Endometrium (tissue), 2 donors: ENCODE measurements around the gene EMC1.
A peak's percentile ranks its signal among the peaks of the same experiment; 100 is the strongest.
"Not testable (repeated sequence)": the region's sequence is repeated elsewhere in the genome, so short reads cannot be mapped to it uniquely, and the experiment has no call there.

Experiments
- FAIRE-seq: peaks from 2 replicates; lab custom pipeline; 2012; peaks lifted over from hg19 to GRCh38; lab: Jason Lieb, UNC
- donor health status: control.
- donor health status: control.

EMC1 gene

DNA sequence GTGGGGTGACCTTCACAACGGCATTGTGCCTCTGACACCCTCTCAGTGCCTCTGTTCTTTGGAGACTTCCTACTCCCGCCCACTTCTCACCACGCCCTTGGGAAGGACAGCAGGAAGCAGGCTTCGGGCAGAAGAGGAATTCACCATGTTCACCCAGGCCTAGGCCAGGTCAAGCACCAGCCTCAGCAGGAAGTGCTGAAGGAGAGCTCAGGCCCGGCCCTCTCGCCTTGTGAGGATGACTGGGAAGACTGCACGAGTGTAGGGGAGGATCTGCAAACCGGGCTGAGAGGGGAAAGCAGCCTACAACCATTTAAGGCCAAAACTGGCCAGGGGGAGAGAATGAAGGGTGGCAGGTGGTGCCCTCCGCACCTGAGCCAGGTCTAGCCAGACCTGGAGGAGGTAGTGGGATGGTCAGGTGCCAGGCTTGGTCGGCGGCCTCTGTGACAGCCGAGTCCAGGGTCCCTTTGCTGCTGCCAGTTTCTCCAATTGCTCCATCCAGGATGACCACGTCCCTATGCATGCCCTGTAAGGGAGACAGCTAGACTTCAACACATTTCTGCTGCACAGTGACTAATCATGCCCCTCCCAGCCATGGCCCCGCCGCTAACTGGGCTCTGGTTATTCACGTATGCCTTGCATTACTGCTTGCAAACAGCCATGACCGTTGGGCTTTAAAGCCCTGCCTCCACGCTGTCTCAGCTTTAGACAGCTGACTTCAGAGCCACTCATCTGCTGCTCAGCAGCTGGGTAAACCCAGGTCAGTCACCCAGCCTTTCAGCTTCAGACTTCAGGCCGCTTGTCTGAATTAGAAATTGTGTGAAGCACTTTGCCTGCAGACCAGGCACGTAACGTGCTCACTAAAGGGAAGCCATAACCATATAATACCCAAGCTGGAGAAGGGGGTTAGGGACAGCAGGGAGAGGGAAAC, 9.2 kb upstream of the EMC1 start:
- no peak for FAIRE-seq

DNA sequence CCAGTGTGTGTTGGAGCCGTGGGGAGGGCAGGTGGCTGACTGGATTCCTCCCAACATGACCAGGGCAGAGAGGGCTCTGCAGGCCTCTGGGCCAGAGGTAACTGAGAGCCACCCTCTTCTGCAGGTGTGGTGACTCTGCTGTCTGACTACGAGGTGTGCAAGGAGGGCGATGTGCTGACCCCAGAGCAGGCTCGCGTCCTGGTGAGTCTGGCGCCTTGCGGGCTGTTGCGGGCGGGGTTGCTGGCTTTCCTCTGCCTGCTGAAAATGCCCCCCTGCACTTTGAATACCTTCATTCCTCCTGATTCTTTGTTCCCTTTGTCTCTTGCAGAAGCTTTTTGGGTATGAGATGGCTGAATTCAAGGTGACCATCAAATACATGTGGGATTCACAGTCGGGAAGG, 7.0 kb upstream of the EMC1 start:
- no peak for FAIRE-seq

DNA sequence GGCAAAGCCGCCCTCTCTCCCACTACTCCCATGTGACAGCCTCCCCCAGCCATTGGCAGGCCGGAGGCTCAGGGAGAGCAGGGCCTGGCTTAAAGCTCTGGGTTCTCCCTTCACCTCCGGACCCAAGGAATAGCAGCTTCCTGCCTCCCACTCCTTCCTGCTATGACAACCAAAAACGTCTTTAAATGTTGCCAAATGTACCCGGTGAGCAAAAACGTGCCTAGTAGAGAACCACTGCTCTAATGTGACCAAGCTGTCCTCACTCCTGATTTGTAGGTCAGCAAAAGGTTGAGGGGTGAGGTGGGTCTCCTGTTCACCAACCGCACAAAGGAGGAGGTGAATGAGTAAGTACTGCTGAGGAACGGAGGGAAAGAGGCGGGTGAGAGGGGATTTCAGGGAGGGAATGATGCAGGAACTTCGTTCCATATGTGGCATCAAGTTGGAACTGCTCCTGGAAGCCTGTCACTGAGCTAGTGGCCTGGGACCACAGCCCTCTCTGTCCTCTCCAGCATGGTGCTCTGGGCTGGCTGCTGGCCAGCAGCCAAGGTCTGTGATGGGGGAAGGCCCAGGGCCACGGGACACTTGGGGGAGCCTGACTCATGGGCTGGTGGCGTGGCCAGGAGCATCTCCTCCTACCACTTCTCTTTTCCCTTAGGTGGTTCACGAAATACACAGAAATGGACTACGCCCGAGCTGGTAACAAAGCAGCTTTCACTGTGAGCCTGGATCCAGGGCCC, 6.0 kb upstream of the EMC1 start:
- no peak for FAIRE-seq

DNA sequence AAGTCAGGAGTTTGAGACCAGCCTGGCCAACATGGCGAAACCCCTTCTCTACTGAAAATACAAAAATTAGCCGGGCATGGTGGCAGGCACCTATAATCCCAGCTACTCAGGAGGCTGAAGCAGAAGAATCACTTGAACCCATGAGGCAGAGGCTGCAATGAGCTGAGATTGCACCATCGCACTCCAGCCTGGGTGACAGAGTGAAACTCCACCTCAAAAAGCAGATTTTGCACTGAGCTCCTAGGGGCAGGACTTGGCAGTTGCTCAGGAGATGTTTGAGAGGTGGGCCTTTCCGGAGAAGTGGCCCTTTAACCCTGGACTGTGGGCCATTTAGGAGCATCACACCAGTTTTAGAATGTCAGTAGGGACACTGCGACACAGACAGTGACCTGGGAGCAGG, 5.0 kb upstream of the EMC1 start:
- not testable (repeated sequence) for FAIRE-seq

DNA sequence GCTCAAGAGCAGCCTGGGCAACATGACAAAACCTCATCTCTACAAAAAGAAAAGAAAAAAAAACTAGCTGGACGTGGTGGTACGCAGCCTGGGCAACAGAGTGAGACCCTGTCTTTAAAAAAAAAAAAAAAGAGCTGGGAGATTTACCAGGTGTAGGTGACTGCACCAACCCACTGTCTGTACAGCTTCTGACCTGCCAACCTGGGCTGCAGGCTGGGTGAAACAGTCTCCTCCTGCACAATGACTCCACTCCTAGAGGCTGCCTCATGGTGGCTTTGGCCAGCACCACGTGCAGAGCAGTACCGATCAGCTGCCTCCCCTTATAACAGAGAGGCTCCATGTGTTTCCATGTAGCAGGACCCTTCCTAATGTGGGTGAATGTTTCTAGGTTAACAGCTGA, 4.0 kb upstream of the EMC1 start:
- no peak for FAIRE-seq

DNA sequence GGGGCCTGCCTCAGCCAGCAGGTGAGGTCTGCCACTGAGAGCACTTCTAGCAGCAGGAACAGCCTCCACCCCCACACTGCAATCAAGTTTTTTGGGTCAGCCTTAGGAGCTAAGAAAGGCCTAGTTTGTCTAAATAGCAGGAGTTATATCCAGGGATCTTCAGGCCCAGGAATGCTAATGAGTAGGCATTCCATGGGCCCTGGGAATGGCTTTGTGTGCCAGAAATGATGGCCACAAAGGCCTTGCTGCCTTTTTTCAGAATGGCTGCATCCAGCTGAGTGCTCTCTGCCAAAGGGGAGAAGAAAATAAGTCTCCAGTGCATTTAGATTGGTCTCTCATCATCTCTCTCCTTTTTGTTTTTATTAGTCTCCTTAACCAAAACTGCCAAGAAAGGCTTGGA, 3.1 kb upstream of the EMC1 start:
- FAIRE-seq = no peak

DNA sequence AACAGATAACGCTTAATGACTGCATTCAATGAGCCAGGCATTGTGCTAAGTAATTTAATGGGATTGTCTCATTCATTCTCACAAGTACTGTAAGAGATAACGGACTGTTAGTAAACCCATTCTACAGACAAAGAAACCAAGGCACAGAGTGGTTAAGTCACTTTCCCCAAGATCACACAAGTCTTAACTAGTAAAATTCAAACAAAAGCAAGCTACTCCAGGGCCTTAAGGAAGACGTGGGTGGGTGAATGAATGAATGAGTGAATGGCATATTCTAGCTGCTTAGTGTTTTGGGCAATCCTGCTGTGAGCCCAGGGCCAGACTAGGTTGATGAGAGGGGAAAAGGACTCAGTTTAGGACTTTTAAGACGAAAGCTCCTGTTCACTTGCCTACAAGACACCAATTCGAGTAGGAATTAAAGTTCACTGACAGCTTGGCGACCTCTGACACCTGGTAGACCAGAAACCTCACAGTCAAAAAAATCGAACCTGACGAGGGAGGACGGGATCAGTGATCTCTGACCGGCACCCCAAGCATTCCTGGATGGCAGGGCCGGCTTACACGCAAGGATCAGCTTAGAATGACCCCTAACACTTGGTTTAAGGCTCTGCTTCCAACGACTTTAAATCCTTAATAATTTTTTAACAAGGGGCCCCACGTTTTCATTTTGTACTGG, 557 bp downstream of the EMC1 start:
- FAIRE-seq = no peak

DNA sequence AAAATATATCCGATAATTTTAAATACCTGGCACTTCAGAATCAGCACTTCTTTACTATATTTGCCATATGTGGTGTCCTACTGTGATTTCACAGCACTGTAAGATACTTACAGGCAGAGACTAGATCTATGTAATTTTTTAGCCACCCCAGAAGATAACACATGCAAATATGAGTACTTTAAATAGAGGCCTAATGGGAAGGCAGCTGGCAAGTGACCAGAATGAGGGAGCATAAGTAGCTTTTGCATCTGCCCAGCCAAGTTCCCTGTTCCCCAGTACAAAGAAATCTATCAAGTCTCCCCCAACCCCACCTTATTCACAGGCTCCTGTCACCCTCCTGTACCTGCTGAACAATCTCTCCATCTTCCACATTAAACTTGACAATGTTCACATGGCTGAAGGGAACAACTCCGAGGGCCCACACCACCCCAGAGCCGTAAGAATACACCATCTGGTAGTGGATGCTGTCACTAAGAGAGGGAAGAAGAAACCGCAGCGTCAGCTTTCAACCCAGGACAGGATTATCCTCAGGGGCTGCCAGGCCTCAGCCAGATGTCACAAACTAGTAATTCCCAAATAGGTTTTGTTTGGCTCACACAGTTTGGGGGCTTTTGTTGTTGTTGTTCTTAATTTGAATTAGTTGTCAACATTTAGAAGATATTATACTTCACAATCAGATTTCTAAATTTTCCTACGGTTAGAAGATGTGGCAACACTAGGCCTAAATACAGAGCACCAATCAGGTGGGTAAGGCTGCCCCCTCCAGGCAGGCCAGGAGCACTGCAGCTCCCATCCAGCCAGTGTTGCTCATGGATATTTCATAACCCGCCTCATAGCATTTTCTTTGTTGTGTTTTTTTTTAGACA, 10.4 kb downstream of the EMC1 start:
- peak; percentile 15 for FAIRE-seq

DNA sequence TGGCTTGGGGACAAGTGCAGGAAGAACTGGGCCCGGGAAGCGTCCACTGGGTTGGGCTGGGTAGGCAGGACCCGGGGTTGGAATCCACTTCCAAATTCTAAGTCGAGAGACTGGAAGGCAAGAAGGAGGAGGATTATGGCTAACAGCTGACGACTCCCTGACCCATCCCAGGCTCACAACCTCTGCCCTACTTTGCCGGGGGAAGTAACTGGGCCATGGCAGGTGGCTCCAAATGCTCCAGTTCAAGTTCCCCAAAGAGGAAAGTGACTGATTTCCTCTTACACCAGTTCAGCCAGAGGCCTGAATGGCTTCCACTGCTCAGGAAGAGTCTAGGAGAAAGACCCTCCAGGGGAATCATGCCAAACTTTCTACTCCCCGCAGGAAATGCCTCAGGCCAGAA, 11.4 kb downstream of the EMC1 start:
- FAIRE-seq = no peak

DNA sequence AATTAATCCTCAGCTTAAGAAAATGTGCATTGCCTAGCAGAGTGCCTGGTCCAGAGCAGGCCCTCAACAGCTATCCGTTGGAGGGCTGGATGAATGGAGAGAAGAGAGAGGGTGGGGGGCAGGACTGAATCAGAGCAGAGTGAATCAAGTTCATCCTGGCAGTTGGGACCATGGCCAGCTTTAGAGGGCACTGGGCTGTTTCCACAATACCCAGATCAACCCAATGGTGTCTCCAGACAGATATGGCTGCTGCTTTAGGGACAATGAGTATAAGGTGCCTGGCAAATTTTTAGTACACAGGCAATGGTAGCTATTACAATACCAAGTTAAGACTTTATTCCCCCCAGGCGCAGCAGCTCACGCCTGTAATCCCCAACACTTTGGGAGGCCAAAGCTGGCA, 17.1 kb downstream of the EMC1 start:
- no peak for FAIRE-seq

DNA sequence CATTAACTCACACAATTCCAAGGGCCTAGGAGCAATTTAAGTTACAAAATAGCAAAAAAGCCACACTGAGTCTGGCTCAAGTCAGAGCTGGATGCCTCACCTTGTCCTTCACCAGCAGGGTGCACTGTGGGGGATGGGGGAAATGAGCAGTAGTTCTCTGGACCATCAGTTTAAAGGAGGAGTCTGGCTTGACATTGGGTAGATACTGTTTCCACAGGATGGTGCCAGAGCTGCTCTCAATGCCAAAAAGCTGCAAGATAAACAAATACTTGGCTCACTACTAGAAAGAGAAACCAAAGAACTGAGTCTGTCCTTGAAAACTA, 18.8 kb downstream of the EMC1 start:
- FAIRE-seq = no peak

DNA sequence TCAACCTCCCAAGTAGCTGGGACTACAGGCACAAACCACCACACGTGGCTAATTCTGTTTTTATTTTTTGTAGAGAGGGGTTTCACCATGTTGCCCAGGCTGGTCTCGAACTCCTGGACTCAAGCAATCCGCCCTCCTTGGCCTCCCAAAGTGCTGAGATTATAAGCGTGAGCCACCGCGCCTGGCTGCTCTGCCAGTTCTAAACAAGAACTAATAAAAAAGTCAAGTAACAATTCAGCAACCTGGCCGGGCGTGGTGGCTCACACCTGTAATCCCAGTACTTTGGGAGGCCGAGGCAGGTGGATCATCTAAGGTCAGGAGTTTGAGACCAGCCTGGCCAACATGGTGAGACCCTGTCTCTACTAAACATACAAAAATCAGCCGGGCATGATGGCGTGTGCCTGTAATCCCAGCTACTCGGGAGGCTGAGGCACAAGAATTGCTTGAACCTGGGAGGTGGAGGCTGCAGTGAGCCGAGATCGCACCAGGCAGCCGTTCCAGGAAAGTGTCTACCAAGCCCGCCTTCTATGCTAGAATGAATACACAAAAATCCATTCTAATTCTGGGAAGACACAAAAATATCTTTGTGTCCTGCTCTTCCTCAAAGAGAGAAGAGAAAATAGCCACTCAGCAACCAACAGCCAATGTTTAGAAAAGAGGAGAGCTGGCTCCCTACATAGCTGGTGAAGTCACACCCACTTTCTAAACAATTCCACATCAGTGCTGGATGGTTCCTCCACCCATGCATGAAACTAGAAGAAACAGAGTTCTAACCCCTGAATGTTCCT, 19.4 kb downstream of the EMC1 start:
- not testable (repeated sequence) for FAIRE-seq

DNA sequence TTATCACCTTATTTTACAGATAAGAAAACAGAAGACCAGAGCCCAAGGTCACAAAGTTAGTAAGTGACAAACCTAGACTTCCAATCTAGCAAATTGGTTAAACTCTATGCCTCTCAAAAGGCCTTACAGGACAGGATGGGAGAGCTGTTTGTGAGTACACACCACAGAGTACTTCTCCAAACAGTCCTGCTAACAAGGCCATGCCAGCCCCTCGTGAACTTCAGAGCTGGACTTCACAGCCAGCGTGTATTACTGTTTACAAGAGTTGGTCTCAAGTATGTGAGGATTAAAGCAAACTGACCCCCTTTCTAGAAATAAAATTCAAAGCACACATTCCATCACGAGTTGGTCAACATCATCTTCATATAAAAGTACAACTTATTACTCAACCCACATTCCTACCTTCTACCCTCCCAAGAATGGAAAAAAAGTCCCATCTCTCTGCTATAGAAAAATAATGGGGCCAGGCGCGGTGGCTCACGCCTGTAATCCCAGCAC, 21.4 kb downstream of the EMC1 start:
- FAIRE-seq = no peak

DNA sequence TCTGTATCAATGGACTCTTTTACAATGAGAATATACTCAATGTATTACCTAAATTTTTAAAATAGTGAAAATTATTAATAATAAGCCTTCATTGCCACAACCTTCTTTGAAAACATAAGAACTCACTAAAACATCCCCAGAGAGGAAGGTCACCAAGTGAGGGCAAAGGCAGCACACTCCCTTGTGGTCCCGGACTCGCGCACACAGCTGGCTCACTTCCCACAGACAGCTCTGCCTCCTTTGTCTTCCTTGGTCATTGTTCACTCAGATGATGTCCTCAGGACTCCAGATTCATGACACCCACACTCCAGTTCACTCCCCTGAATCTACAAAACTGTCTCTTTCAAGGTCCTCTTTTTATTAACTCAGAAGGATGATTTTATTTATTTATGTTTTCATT, 22.1 kb downstream of the EMC1 start:
- no peak for FAIRE-seq

DNA sequence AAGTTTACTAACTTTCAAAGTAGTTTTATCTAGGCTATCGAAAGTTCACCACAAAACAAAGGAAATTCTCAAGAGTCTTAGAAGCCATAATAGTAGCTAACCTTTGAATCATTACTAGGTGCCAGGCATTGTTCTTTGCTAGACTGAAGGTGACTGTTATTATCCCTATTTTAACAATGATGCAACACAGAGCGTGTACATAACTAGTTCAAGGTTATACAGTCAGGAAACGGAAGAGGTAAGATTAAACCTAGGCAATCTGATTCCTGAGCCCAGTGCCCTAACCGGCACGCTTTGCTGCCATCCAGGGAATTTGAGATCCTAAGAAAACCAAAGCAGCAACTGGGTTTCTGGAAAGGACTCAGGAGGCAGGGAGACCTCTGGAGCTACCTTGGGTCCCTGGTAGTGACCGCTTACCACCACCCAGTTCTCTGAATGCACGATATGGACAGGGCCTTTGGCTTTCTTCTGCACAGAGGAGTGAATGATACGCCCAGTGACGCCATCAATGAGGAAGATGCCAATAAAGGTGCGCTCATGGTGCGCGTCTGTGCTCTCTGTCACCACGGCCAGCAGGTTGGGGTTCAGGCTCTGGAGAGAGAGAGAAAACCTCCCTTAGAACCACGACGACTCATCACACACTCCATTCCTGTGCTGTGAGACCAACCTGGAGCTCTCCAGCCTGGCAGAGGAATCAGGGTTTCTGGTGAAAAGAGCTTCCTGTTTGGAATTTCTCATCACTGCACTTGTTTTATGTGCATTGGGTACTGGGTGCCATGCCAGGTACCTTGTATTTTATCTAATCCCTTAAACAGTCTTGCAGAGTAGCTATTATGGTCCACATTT, 28.1 kb downstream of the EMC1 start:
- no peak for FAIRE-seq

DNA sequence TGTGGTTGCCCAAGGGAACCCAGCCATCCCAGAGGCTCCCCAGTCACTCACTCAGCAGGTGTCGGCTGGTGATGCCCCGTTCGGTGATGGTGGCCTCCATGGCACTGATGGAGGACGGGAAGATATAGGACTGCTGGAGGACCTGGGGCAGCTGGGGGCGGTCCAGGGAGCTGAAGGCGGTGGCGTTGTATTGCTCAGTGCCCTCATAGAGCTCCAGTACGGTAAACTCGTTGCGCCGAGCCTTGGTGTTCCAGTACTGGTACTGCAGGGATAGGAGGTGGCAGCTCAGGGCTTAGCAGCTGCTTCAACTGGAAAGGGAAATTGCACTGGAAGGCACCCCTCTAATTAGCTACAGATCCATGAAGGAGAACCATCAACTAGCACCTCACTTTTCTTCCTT, 28.8 kb downstream of the EMC1 start:
- FAIRE-seq = no peak

DNA sequence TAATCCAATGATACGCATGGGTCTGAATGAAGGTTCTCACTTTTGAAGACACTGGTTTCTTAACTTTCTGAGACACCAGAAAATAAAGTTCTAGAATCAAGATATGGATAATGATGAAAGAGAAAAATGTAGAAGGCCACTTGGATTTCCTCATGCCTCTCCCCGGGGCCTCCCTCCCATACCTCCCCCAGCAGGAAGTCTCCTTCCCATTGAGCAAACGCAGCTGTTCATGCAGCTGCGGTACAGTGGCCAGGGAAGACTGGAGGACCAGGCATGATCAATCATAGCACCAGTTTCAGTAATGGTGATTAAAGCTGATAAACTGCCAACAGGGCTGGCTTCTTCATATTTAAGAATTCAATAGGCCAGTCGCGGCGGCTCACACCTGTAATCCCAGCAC, 30.3 kb downstream of the EMC1 start:
- no peak for FAIRE-seq

DNA sequence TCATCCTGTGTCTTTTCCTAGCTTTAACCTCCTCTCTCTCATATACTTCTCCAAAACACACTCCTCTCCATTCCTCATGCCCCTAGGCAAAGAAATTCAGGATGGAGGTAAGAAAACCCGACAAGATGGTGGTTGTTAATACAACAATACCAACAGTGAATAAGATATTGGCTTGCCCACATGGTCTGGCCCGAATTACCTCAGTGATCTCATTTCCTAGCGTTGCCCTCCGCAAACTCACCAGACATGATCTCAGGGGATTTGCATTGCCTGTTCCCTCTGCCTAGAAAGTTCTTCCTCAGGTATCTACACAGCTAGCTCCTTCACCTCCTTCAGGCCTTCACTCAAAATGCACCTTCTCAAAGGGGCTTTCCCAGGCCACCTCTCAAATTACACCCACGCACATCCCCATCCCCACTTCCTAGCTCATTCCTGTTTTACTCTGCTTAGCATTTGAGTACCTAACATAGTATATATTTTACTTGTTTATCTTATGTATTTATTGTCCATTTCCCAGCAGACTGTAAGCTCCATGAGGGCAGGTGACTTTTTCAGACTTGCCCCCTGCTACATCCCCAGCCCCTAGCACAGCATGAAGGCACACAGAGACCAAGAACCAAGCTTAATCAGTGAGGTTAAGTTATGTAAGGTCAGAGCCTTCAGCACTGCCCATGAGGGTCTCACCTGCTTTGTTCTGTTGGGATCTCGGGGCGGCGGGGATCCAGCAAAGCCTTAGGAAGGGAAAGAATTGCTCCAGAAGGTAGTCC, 31.1 kb downstream of the EMC1 start:
- no peak for FAIRE-seq

DNA sequence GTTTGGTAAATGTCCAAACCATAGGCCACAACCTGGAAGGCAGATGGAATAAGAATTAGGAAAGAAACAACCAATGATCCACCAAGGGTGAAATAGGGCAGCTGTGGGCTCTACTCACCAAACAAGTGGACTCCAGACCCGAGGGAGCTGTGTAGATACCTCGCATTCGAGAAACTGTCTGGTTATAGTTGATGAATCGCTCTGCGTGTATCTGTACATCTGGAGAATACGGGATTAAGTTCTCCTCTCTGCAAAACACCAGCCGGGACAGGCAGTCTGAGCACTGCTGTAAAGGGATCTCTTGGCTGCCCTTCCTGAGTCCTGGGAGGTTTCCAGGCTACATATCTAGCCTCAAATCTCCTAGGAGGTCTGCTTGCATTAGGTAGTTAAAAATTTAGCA, 31.9 kb downstream of the EMC1 start:
- FAIRE-seq = no peak
